Osteoblast (primary cell): ENCODE data around the gene PPP1R9A. TPM values are rescaled to one million over a fixed set of nuclear protein-coding genes. Genes with fewer than 3 reads are reported as not detected.

Source experiments
- DNase-seq: peaks from one replicate; pipeline ENCODE4 v3.0.0; 2011; ENCODE audit warnings: low spot score, mixed read lengths; ENCODE audit not compliant: insufficient read length; ENCODE audit errors: missing footprints
- H2AFZ ChIP-seq: 2 replicates; pipeline ENCODE4 v1.6.0; 2011; ENCODE audit warnings: mild to moderate bottlenecking, low read length
- H3K27ac ChIP-seq: 2 replicates; pipeline ENCODE4 v1.5.1; 2011; ENCODE audit warnings: mild to moderate bottlenecking, low read depth, low read length, moderate library complexity
- H3K27me3 ChIP-seq: 2 replicates; pipeline ENCODE4 v1.6.0; 2012; ENCODE audit warnings: mild to moderate bottlenecking, control low read depth, inconsistent platforms, low read length, moderate library complexity; ENCODE audit not compliant: insufficient read depth
- H3K36me3 ChIP-seq: 2 replicates; pipeline ENCODE4 v1.5.1; 2011; ENCODE audit warnings: mild to moderate bottlenecking, low read length, control low read depth, moderate library complexity; ENCODE audit not compliant: insufficient read depth
- H3K4me1 ChIP-seq: 2 replicates; pipeline ENCODE4 v1.5.1; 2011; ENCODE audit warnings: mild to moderate bottlenecking, low read length, control low read depth, moderate library complexity; ENCODE audit not compliant: insufficient read depth
- H3K4me2 ChIP-seq: 2 replicates; pipeline ENCODE4 v1.6.0; 2011; ENCODE audit warnings: mild to moderate bottlenecking, low read length; ENCODE audit not compliant: insufficient read depth
- H3K4me3 ChIP-seq: fragments of 200-600 bp; sonication (generic); 3 replicates; pipeline ENCODE4 v1.5.1; 2012; ENCODE audit warnings: mild to moderate bottlenecking, low read length, inconsistent platforms; ENCODE audit not compliant: insufficient read depth
- H3K79me2 ChIP-seq: 2 replicates; pipeline ENCODE4 v1.6.0; 2012; ENCODE audit warnings: mild to moderate bottlenecking, low read length, control low read depth, inconsistent platforms; ENCODE audit not compliant: insufficient read depth
- H3K9me3 ChIP-seq: 2 replicates; pipeline ENCODE4 v1.5.1; 2011; ENCODE audit warnings: low read depth, low read length, control low read depth
- H4K20me1 ChIP-seq: 2 replicates; pipeline ENCODE4 v1.6.0; 2012; ENCODE audit warnings: mild to moderate bottlenecking, low read length, control low read depth; ENCODE audit not compliant: insufficient read depth
- CTCF ChIP-seq: IDR thresholded peaks from 2 replicates; pipeline ENCODE4 v1.5.1; 2011; ENCODE audit warnings: mild to moderate bottlenecking, low read depth, low read length, moderate library complexity; ENCODE audit errors: extremely low read depth
- total RNA-seq: library from RNA; depleted of rRNA; stranded (reverse); fragments of >200 nt; gene quantifications from 2 replicates; pipeline ENCODE4 v1.2.3, GENCODE V29; 2012

Gene PPP1R9A
- total RNA-seq, 1 donor = under 0.01 TPM

- Histone ChIP-seq H3K36me3 (no peaks in the 10 kb centered on the region), H3K4me2 (no peak overlapping the region), H3K27me3 (peaks cover 3% of the 10 kb centered on the region), H4K20me1 (no peaks in the 10 kb centered on the region), H3K27ac (no peak overlapping the region), H2AFZ (no peak overlapping the region), H3K4me3 (no peak overlapping the region), H3K79me2 (no peaks in the 10 kb centered on the region), H3K4me1 (peaks cover 26% of the 10 kb centered on the region), H3K9me3 (no peaks in the 10 kb centered on the region)
- TF ChIP-seq CTCF = no peak
- DNase-seq = no peak
Observed at GRCh38 chr7:95209788-95210187, 302.4 kb downstream of the PPP1R9A start.

- Histone ChIP-seq H3K4me3 (no peak overlapping the region), H3K79me2 (no peaks in the 10 kb centered on the region), H4K20me1 (no peaks in the 10 kb centered on the region), H3K36me3 (no peaks in the 10 kb centered on the region), H3K27me3 (peaks cover 3% of the 10 kb centered on the region), H3K4me2 (peak overlapping the region; percentile 83), H2AFZ (no peak overlapping the region), H3K9me3 (no peaks in the 10 kb centered on the region), H3K4me1 (peaks cover 14% of the 10 kb centered on the region), H3K27ac (peak overlapping the region; percentile 80)
- no peak for TF ChIP-seq CTCF
- DNase-seq = no peak
Observed at GRCh38 chr7:95213148-95213547, 305.8 kb downstream of the PPP1R9A start.

GRCh38 chr7:95213809-95214492, 306.6 kb downstream of the PPP1R9A start:
- DNase-seq = peak; percentile 60
- peak overlapping the region; percentile 54 for H2AFZ ChIP-seq
- TF ChIP-seq CTCF = no peak

GRCh38 chr7:95219721-95220120, 312.3 kb downstream of the PPP1R9A start:
- Histone ChIP-seq H3K27ac (no peak overlapping the region), H3K27me3 (peaks cover 17% of the 10 kb centered on the region), H4K20me1 (no peaks in the 10 kb centered on the region), H3K36me3 (no peaks in the 10 kb centered on the region), H3K4me3 (no peak overlapping the region), H3K79me2 (no peaks in the 10 kb centered on the region), H2AFZ (no peak overlapping the region), H3K4me2 (no peak overlapping the region), H3K4me1 (no peaks in the 10 kb centered on the region), H3K9me3 (no peaks in the 10 kb centered on the region)
- DNase-seq = no peak
- no peak for TF ChIP-seq CTCF

More at GRCh38 chr7:95213809-95214492, 306.6 kb downstream of the PPP1R9A start:
- peak overlapping the region; percentile 47 for H3K4me3 ChIP-seq
- H3K4me2 ChIP-seq = peak overlapping the region; percentile 83
- no peaks in the 10 kb centered on the region for H4K20me1 ChIP-seq
- peaks cover 14% of the 10 kb centered on the region for H3K4me1 ChIP-seq
- H3K9me3 ChIP-seq = no peaks in the 10 kb centered on the region
- H3K27me3 ChIP-seq = peaks cover 3% of the 10 kb centered on the region
- peak overlapping the region; percentile 80 for H3K27ac ChIP-seq
- no peaks in the 10 kb centered on the region for H3K36me3 ChIP-seq
- no peaks in the 10 kb centered on the region for H3K79me2 ChIP-seq
